Measurements from ENCODE around the gene ARID4B.

Gene ARID4B

GRCh38 chr1:235331401-235331800 is 3.4 kb upstream of the ARID4B start:
- peak overlapping the region; percentile 80 for H3K27ac Mint-ChIP-seq
- H3K36me3 Mint-ChIP-seq (ENCODE audit: low read depth): peaks cover 30% of the 10 kb centered on the region
- peaks cover 6% of the 10 kb centered on the region for H3K4me1 Mint-ChIP-seq
- DNase-seq: no peak
- TF ChIP-seq CTCF (IDR thresholded peaks at IDR 0.05): no peak
- H3K9me3 Mint-ChIP-seq: no peaks in the 10 kb centered on the region
- no peak overlapping the region for H3K4me3 Mint-ChIP-seq
- no peaks in the 10 kb centered on the region for H3K27me3 Mint-ChIP-seq (ENCODE audit: low read depth, poor library complexity)

- peaks cover 30% of the 10 kb centered on the region for H3K36me3 Mint-ChIP-seq (ENCODE audit: low read depth)
- no peak for DNase-seq
- no peak overlapping the region for H3K4me3 Mint-ChIP-seq
- no peaks in the 10 kb centered on the region for H3K27me3 Mint-ChIP-seq (ENCODE audit: low read depth, poor library complexity)
- no peaks in the 10 kb centered on the region for H3K9me3 Mint-ChIP-seq
- no peak for TF ChIP-seq CTCF (IDR thresholded peaks at IDR 0.05)
- H3K4me1 Mint-ChIP-seq: peaks cover 11% of the 10 kb centered on the region
- H3K27ac Mint-ChIP-seq: peak overlapping the region; percentile 80
Measured at GRCh38 chr1:235330918-235331285, 2.9 kb upstream of the ARID4B start.

GRCh38 chr1:235329139-235329902 is 1.3 kb upstream of the ARID4B start:
- Mint-ChIP-seq H3K4me1 (peaks cover 23% of the 10 kb centered on the region), H3K4me3 (no peak overlapping the region), H3K27ac (no peak overlapping the region), H3K36me3 (ENCODE audit: low read depth) (peaks cover 20% of the 10 kb centered on the region), H3K9me3 (no peaks in the 10 kb centered on the region), H3K27me3 (ENCODE audit: low read depth, poor library complexity) (no peaks in the 10 kb centered on the region)
- DNase-seq: peak; percentile 35
- no peak for TF ChIP-seq CTCF (IDR thresholded peaks at IDR 0.05)

GRCh38 chr1:235328271-235329138 is 526 bp upstream of the ARID4B start, which contains the start of gene GGPS1:
TSS of gene GGPS1 (plus strand) at chr1:235328570. CDS start at chr1:235335265, 6,695 bp downstream.
- TF ChIP-seq CTCF (IDR thresholded peaks at IDR 0.05): no peak
- Mint-ChIP-seq H3K9me3 (no peaks in the 10 kb centered on the region), H3K4me3 (no peak within 1 kb of the TSS), H3K36me3 (ENCODE audit: low read depth) (peaks cover 15% of the 10 kb centered on the region), H3K27ac (peak within 1 kb of the TSS; percentile 91), H3K4me1 (peaks cover 23% of the 10 kb centered on the region), H3K27me3 (ENCODE audit: low read depth, poor library complexity) (no peaks in the 10 kb centered on the region)
- DNase-seq: peak; percentile 98

GRCh38 chr1:235326719-235327558 is 1.0 kb downstream of the ARID4B start:
- H3K9me3 Mint-ChIP-seq: no peaks in the 10 kb centered on the region
- peak overlapping the region; percentile 98 for H3K4me3 Mint-ChIP-seq
- DNase-seq: peak; percentile 49
- H3K27ac Mint-ChIP-seq: peak overlapping the region; percentile 96
- TF ChIP-seq CTCF (IDR thresholded peaks at IDR 0.05): no peak
- peaks cover 20% of the 10 kb centered on the region for H3K36me3 Mint-ChIP-seq (ENCODE audit: low read depth)
- no peaks in the 10 kb centered on the region for H3K27me3 Mint-ChIP-seq (ENCODE audit: low read depth, poor library complexity)
- H3K4me1 Mint-ChIP-seq: peaks cover 30% of the 10 kb centered on the region

Measured in nephron progenitor cell (in vitro differentiated cells).